ENCODE results near the gene LTBP1. TPM values are rescaled to one million over a fixed set of nuclear protein-coding genes. Genes with fewer than 3 reads are reported as not detected.
"Not testable (repeated sequence)": the region's sequence is repeated elsewhere in the genome, so short reads cannot be mapped to it uniquely, and the experiment has no call there.

LTBP1 gene
- polyA plus RNA-seq, 2 donors = 4.3 to 13.9 TPM

- Histone ChIP-seq H3K27me3 (ENCODE audit: control insufficient read depth in 1 of 2, insufficient read depth in 2 of 2, low read length in 2 of 2) (no peaks in the 10 kb centered on the region), H3K9me3 (ENCODE audit: control insufficient read depth in 2 of 2, insufficient read depth in 1 of 2, low read depth in 1 of 2, low read length in 1 of 2) (no peaks in the 10 kb centered on the region), H3K36me3 (ENCODE audit: control insufficient read depth in 2 of 2, insufficient read depth in 2 of 2, low read length in 1 of 2) (no peaks in the 10 kb centered on the region), H3K27ac (ENCODE audit: low read depth in 2 of 2, low read length in 1 of 2) (no peak overlapping the region), H3K4me1 (ENCODE audit: control insufficient read depth in 2 of 2, insufficient read depth in 2 of 2, low read length in 1 of 2) (no peaks in the 10 kb centered on the region), H3K4me3 (ENCODE audit: low read depth in 1 of 2, low read length in 2 of 2) (no peak overlapping the region)
- 91 to 92% methylated on average over 6 of the region's 6 CpGs for WGBS, 2 donors
Measured at GRCh38 chr2:33358878-33359277, 412.1 kb downstream of the LTBP1 start.

GRCh38 chr2:33363325-33364298 lies 416.9 kb downstream of the LTBP1 start:
- Histone ChIP-seq H3K4me3 (ENCODE audit: low read depth in 1 of 2, low read length in 2 of 2) (no peak overlapping the region), H3K27me3 (ENCODE audit: control insufficient read depth in 1 of 2, insufficient read depth in 2 of 2, low read length in 2 of 2) (no peaks in the 10 kb centered on the region), H3K27ac (ENCODE audit: low read depth in 2 of 2, low read length in 1 of 2) (no peak overlapping the region), H3K36me3 (ENCODE audit: control insufficient read depth in 2 of 2, insufficient read depth in 2 of 2, low read length in 1 of 2) (no peaks in the 10 kb centered on the region), H3K9me3 (ENCODE audit: control insufficient read depth in 2 of 2, insufficient read depth in 1 of 2, low read depth in 1 of 2, low read length in 1 of 2) (no peaks in the 10 kb centered on the region), H3K4me1 (ENCODE audit: control insufficient read depth in 2 of 2, insufficient read depth in 2 of 2, low read length in 1 of 2) (no peaks in the 10 kb centered on the region)
- 79 to 80% methylated on average over 5 of the region's 5 CpGs for WGBS, 2 donors

GRCh38 chr2:33365264-33365970 lies 418.7 kb downstream of the LTBP1 start:
- Histone ChIP-seq H3K27me3 (ENCODE audit: control insufficient read depth in 1 of 2, insufficient read depth in 2 of 2, low read length in 2 of 2) (no peaks in the 10 kb centered on the region), H3K9me3 (ENCODE audit: control insufficient read depth in 2 of 2, insufficient read depth in 1 of 2, low read depth in 1 of 2, low read length in 1 of 2) (no peaks in the 10 kb centered on the region), H3K27ac (ENCODE audit: low read depth in 2 of 2, low read length in 1 of 2) (peak overlapping the region in 1 of 2 donors; percentile 37), H3K4me3 (ENCODE audit: low read depth in 1 of 2, low read length in 2 of 2) (no peak overlapping the region), H3K36me3 (ENCODE audit: control insufficient read depth in 2 of 2, insufficient read depth in 2 of 2, low read length in 1 of 2) (no peaks in the 10 kb centered on the region), H3K4me1 (ENCODE audit: control insufficient read depth in 2 of 2, insufficient read depth in 2 of 2, low read length in 1 of 2) (no peaks in the 10 kb centered on the region)
- 72 to 77% methylated on average over 9 of the region's 9 CpGs for WGBS, 2 donors

- no peaks in the 10 kb centered on the region for H3K36me3 ChIP-seq (ENCODE audit: control insufficient read depth in 2 of 2, insufficient read depth in 2 of 2, low read length in 1 of 2)
- H3K4me1 ChIP-seq (ENCODE audit: control insufficient read depth in 2 of 2, insufficient read depth in 2 of 2, low read length in 1 of 2) = no peaks in the 10 kb centered on the region
- no peak overlapping the region for H3K27ac ChIP-seq (ENCODE audit: low read depth in 2 of 2, low read length in 1 of 2)
- no peaks in the 10 kb centered on the region for H3K9me3 ChIP-seq (ENCODE audit: control insufficient read depth in 2 of 2, insufficient read depth in 1 of 2, low read depth in 1 of 2, low read length in 1 of 2)
- no peaks in the 10 kb centered on the region for H3K27me3 ChIP-seq (ENCODE audit: control insufficient read depth in 1 of 2, insufficient read depth in 2 of 2, low read length in 2 of 2)
- 44 to 48% methylated on average over 5 of the region's 5 CpGs for WGBS, 2 donors
- H3K4me3 ChIP-seq (ENCODE audit: low read depth in 1 of 2, low read length in 2 of 2) = no peak overlapping the region
Measured at GRCh38 chr2:33366473-33366872, 419.7 kb downstream of the LTBP1 start.

- 94 to 95% methylated on average over 7 of the region's 7 CpGs for WGBS, 2 donors
- not testable (repeated sequence) for H3K4me1 ChIP-seq (ENCODE audit: control insufficient read depth in 2 of 2, insufficient read depth in 2 of 2, low read length in 1 of 2); H3K27ac ChIP-seq (ENCODE audit: low read depth in 2 of 2, low read length in 1 of 2)
Measured at GRCh38 chr2:33368524-33368923, 421.8 kb downstream of the LTBP1 start.

GRCh38 chr2:33369191-33369590 lies 422.4 kb downstream of the LTBP1 start:
- H3K36me3 ChIP-seq (ENCODE audit: control insufficient read depth in 2 of 2, insufficient read depth in 2 of 2, low read length in 1 of 2) = no peaks in the 10 kb centered on the region
- H3K27ac ChIP-seq (ENCODE audit: low read depth in 2 of 2, low read length in 1 of 2) = no peak overlapping the region
- no peaks in the 10 kb centered on the region for H3K9me3 ChIP-seq (ENCODE audit: control insufficient read depth in 2 of 2, insufficient read depth in 1 of 2, low read depth in 1 of 2, low read length in 1 of 2)
- H3K27me3 ChIP-seq (ENCODE audit: control insufficient read depth in 1 of 2, insufficient read depth in 2 of 2, low read length in 2 of 2) = no peaks in the 10 kb centered on the region
- H3K4me3 ChIP-seq (ENCODE audit: low read depth in 1 of 2, low read length in 2 of 2) = no peak overlapping the region
- 93 to 95% methylated on average over 5 of the region's 5 CpGs for WGBS, 2 donors
- H3K4me1 ChIP-seq (ENCODE audit: control insufficient read depth in 2 of 2, insufficient read depth in 2 of 2, low read length in 1 of 2) = no peaks in the 10 kb centered on the region

More at GRCh38 chr2:33368524-33368923, 421.8 kb downstream of the LTBP1 start:
- H3K27me3 ChIP-seq (ENCODE audit: control insufficient read depth in 1 of 2, insufficient read depth in 2 of 2, low read length in 2 of 2); H3K9me3 ChIP-seq (ENCODE audit: control insufficient read depth in 2 of 2, insufficient read depth in 1 of 2, low read depth in 1 of 2, low read length in 1 of 2); H3K36me3 ChIP-seq (ENCODE audit: control insufficient read depth in 2 of 2, insufficient read depth in 2 of 2, low read length in 1 of 2); H3K4me3 ChIP-seq (ENCODE audit: low read depth in 1 of 2, low read length in 2 of 2): not testable (repeated sequence)

- H3K4me1 ChIP-seq (ENCODE audit: control insufficient read depth in 2 of 2, insufficient read depth in 2 of 2, low read length in 1 of 2) = no peaks in the 10 kb centered on the region
- H3K4me3 ChIP-seq (ENCODE audit: low read depth in 1 of 2, low read length in 2 of 2) = no peak overlapping the region
- H3K27me3 ChIP-seq (ENCODE audit: control insufficient read depth in 1 of 2, insufficient read depth in 2 of 2, low read length in 2 of 2) = no peaks in the 10 kb centered on the region
- H3K9me3 ChIP-seq (ENCODE audit: control insufficient read depth in 2 of 2, insufficient read depth in 1 of 2, low read depth in 1 of 2, low read length in 1 of 2) = no peaks in the 10 kb centered on the region
- H3K36me3 ChIP-seq (ENCODE audit: control insufficient read depth in 2 of 2, insufficient read depth in 2 of 2, low read length in 1 of 2) = no peaks in the 10 kb centered on the region
- 82 to 85% methylated on average over 8 of the region's 8 CpGs for WGBS, 2 donors
- no peak overlapping the region for H3K27ac ChIP-seq (ENCODE audit: low read depth in 2 of 2, low read length in 1 of 2)
Measured at GRCh38 chr2:33370636-33371265, 424.0 kb downstream of the LTBP1 start.

- 84 to 89% methylated on average over 8 of the region's 8 CpGs for WGBS, 2 donors
- Histone ChIP-seq H3K9me3 (ENCODE audit: control insufficient read depth in 2 of 2, insufficient read depth in 1 of 2, low read depth in 1 of 2, low read length in 1 of 2) (no peaks in the 10 kb centered on the region), H3K36me3 (ENCODE audit: control insufficient read depth in 2 of 2, insufficient read depth in 2 of 2, low read length in 1 of 2) (no peaks in the 10 kb centered on the region), H3K4me1 (ENCODE audit: control insufficient read depth in 2 of 2, insufficient read depth in 2 of 2, low read length in 1 of 2) (no peaks in the 10 kb centered on the region), H3K27me3 (ENCODE audit: control insufficient read depth in 1 of 2, insufficient read depth in 2 of 2, low read length in 2 of 2) (no peaks in the 10 kb centered on the region), H3K4me3 (ENCODE audit: low read depth in 1 of 2, low read length in 2 of 2) (no peak overlapping the region), H3K27ac (ENCODE audit: low read depth in 2 of 2, low read length in 1 of 2) (no peak overlapping the region)
Measured at GRCh38 chr2:33371304-33372090, 424.7 kb downstream of the LTBP1 start.

All from esophagus (tissue), 2 donors.